ENCODE measurements around the gene DNAI2. TPM values are rescaled to one million over a fixed set of nuclear protein-coding genes. Genes with fewer than 3 reads are reported as not detected.
"Not testable (repeated sequence)": the region's sequence is repeated elsewhere in the genome, so short reads cannot be mapped to it uniquely, and the experiment has no call there.

The DNAI2 gene
- total RNA-seq, 4 donors from 2014 or later: not detected

DNA sequence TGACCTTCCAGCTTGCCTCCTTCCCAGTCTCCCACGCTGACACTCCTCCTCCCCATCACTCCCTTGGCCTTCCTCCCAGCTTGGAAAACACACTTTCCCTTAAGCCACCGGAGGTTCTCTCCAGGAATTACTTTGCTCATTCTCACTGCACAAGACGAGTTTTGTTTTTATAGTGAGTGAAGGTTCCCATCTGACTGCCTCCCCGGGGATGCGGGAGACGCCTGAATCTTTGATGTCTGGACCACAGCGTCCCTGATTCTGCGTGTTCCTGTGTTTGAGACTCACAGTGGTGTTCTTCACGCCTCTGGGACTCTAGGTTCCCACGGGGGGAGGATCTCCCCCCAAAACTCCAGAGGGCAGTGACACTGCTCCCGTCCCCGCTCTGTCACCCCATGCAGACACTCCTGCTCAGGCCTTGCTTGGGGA, 2.0 kb downstream of the DNAI2 start:
- H3K36me3 ChIP-seq: no peaks in the 10 kb centered on the region
- no peaks in the 10 kb centered on the region for H3K9me3 ChIP-seq
- H3K4me1 ChIP-seq: peaks cover 31% of the 10 kb centered on the region
- H3K27me3 ChIP-seq: peaks cover 24% of the 10 kb centered on the region
- H3K4me3 ChIP-seq: no peak overlapping the region
- TF ChIP-seq EP300 (IDR thresholded peaks at IDR 0.05): no peak
- TF ChIP-seq POLR2A (IDR thresholded peaks at IDR 0.05): no peak
- no peak for TF ChIP-seq POLR2AphosphoS5 (IDR thresholded peaks at IDR 0.05)
- no peak overlapping the region for H3K27ac ChIP-seq
- WGBS: 49% methylated on average over 12 of the region's 12 CpGs
- no peak for DNase-seq (ENCODE audit: low spot score in 2 of 2)

DNA sequence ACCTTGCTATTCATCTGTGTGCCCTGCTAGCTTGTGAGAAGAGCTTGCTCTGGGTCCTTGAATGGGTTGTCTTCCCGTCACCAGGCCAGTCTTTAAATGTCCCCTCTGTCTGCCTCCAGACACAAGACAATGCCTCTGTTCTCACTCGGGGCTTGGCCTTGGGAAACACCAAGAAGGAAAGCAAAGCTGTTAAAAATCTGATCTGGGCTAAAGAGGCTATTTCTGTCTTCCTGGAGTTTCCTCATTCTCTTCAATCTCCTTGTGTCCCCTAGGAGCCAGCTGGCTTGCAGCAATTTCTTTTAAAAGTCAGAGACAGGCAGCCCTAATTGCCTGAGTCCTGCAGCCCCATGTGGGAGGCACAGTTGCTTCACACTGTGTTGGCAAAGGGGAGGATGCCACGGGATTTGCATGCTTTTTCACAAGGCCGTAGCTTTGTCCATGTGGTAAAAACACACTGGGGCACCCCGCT, 2.5 kb downstream of the DNAI2 start:
- Histone ChIP-seq H3K9me3 (no peaks in the 10 kb centered on the region), H3K4me1 (peaks cover 31% of the 10 kb centered on the region), H3K27ac (no peak overlapping the region), H3K36me3 (no peaks in the 10 kb centered on the region), H3K4me3 (no peak overlapping the region), H3K27me3 (peaks cover 24% of the 10 kb centered on the region)
- TF ChIP-seq EP300 (IDR thresholded peaks at IDR 0.05) (no peak), POLR2AphosphoS5 (IDR thresholded peaks at IDR 0.05) (no peak), POLR2A (IDR thresholded peaks at IDR 0.05) (no peak)
- TF ChIP-seq, protein P1, sequence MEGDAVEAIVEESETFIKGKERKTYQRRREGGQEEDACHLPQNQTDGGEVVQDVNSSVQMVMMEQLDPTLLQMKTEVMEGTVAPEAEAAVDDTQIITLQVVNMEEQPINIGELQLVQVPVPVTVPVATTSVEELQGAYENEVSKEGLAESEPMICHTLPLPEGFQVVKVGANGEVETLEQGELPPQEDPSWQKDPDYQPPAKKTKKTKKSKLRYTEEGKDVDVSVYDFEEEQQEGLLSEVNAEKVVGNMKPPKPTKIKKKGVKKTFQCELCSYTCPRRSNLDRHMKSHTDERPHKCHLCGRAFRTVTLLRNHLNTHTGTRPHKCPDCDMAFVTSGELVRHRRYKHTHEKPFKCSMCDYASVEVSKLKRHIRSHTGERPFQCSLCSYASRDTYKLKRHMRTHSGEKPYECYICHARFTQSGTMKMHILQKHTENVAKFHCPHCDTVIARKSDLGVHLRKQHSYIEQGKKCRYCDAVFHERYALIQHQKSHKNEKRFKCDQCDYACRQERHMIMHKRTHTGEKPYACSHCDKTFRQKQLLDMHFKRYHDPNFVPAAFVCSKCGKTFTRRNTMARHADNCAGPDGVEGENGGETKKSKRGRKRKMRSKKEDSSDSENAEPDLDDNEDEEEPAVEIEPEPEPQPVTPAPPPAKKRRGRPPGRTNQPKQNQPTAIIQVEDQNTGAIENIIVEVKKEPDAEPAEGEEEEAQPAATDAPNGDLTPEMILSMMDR (IDR thresholded peaks at IDR 0.05): no peak
- DNase-seq (ENCODE audit: low spot score in 2 of 2): no peak
- 46% methylated on average over 5 of the region's 5 CpGs for WGBS

DNA sequence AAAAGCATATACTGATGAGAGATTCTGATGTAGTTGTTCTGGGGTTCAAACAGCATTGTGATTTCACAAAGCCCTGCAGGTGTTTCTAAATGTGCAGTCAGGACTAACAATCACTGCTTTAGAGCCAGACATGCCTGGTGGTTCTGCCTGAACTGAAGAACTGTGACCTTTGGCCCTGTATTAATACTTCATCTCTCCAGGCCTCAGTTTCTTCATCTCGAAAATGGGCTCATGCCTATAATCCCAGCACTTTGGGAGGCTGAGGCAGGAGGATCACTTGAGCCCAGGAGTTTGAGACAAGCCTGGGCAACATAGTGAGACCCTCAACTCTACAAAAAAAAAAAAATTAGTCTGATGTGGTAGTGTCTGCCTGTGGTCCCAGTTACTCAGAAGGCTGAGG, 3.9 kb downstream of the DNAI2 start:
- no peak overlapping the region for H3K4me3 ChIP-seq
- DNase-seq (ENCODE audit: low spot score in 2 of 2): no peak
- H3K4me1 ChIP-seq: peaks cover 34% of the 10 kb centered on the region
- peaks cover 24% of the 10 kb centered on the region for H3K27me3 ChIP-seq
- TF ChIP-seq POLR2AphosphoS5 (IDR thresholded peaks at IDR 0.05) (no peak), EP300 (IDR thresholded peaks at IDR 0.05) (no peak), POLR2A (IDR thresholded peaks at IDR 0.05) (no peak)
- TF ChIP-seq, protein P1 (IDR thresholded peaks at IDR 0.05): no peak
- no peak overlapping the region for H3K27ac ChIP-seq
- H3K36me3 ChIP-seq: no peaks in the 10 kb centered on the region
- H3K9me3 ChIP-seq: no peaks in the 10 kb centered on the region
- WGBS: 83% methylated on average over 1 of the region's 1 CpG

DNA sequence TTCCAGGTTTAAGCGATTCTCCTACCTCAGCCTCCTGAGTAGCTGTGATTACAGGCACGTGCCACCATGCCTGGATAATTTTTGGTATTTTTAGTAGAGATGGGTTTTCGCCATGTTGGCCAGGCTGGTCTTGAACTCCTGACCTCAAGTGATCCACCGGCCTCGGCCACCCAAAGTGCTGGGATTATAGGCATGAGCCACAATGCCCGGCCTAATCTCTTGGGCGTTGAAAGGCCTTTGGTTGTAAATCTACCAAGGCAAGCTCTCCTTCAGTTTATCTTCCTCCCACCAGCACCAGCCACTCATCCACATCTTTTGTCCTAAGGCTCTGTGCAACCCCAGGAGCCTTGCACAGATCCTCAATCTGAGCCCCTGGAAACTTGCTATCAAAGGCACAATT, 5.6 kb downstream of the DNAI2 start:
- H3K9me3 ChIP-seq; H3K4me3 ChIP-seq; H3K27ac ChIP-seq; DNase-seq (ENCODE audit: low spot score in 2 of 2); H3K36me3 ChIP-seq: not testable (repeated sequence)
- peaks cover 25% of the 10 kb centered on the region for H3K4me1 ChIP-seq
- 83% methylated on average over 7 of the region's 7 CpGs for WGBS
- H3K27me3 ChIP-seq: peaks cover 13% of the 10 kb centered on the region

DNA sequence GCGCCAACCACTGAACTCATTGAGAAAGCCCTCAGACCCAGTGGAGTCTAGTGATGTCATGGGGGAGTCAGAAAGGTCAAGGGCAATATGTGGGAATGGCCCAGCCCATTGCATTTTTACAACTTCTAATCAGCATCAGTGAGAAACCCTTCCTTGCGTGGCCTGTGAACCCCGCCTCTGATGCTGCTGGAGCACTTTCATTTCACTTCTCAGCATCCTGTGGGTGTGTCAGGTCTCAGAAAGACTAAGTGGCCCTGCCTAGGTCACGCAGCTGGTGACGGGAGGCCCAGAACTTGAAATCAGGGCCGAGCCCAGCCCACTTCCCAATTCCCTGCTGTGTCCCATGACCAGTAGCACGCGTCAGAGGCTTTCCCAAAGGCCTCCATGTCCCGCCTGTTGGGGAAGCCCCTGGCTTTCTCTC, 6.1 kb downstream of the DNAI2 start:
- DNase-seq (ENCODE audit: low spot score in 2 of 2): no peak
- Histone ChIP-seq H3K27me3 (peaks cover 8% of the 10 kb centered on the region), H3K36me3 (no peaks in the 10 kb centered on the region), H3K4me1 (peaks cover 21% of the 10 kb centered on the region), H3K9me3 (no peaks in the 10 kb centered on the region), H3K27ac (no peak overlapping the region), H3K4me3 (no peak overlapping the region)
- 72% methylated on average over 8 of the region's 9 CpGs for WGBS
- no peak for TF ChIP-seq POLR2AphosphoS5 (IDR thresholded peaks at IDR 0.05)
- no peak for TF ChIP-seq EP300 (IDR thresholded peaks at IDR 0.05)

- H3K36me3 ChIP-seq: no peaks in the 10 kb centered on the region
- no peak for TF ChIP-seq POLR2AphosphoS5 (IDR thresholded peaks at IDR 0.05)
- no peaks in the 10 kb centered on the region for H3K9me3 ChIP-seq
- no peak for DNase-seq (ENCODE audit: low spot score in 2 of 2)
- no peaks in the 10 kb centered on the region for H3K27me3 ChIP-seq
- peaks cover 5% of the 10 kb centered on the region for H3K4me1 ChIP-seq
- no peak overlapping the region for H3K27ac ChIP-seq
- WGBS: 95% methylated on average over 19 of the region's 20 CpGs
- no peak overlapping the region for H3K4me3 ChIP-seq
These were observed 7.8 kb downstream of the DNAI2 start for GRCh38 chr17:74281799-74282198.

DNA sequence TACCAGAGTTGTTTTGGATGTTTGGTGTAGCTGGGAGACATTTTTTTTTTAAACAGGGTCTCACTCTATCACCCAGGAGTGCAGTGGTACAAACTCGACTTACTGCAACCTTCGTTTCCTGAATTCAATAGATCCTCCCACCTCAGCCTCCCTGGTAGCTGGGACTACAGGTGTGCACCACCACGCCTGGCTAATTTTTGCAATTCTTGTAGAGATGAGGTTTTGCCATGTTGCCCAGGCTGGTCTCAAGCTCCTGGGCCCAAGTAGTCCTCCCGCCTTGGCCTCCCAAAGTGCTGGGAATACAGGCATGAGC, 8.2 kb downstream of the DNAI2 start:
- 93% methylated on average over 4 of the region's 4 CpGs for WGBS
- H3K27me3 ChIP-seq; H3K4me1 ChIP-seq; DNase-seq (ENCODE audit: low spot score in 2 of 2); H3K9me3 ChIP-seq; H3K36me3 ChIP-seq; H3K27ac ChIP-seq; H3K4me3 ChIP-seq: not testable (repeated sequence)

GRCh38 chr17:74282587-74283370, 8.7 kb downstream of the DNAI2 start:
- Histone ChIP-seq H3K27me3 (no peaks in the 10 kb centered on the region), H3K4me3 (no peak overlapping the region), H3K27ac (no peak overlapping the region), H3K36me3 (no peaks in the 10 kb centered on the region), H3K9me3 (no peaks in the 10 kb centered on the region), H3K4me1 (peaks cover 5% of the 10 kb centered on the region)
- no peak for DNase-seq (ENCODE audit: low spot score in 2 of 2)
- no peak for TF ChIP-seq POLR2A (IDR thresholded peaks at IDR 0.05)
- no peak for TF ChIP-seq POLR2AphosphoS5 (IDR thresholded peaks at IDR 0.05)
- WGBS: 45% methylated on average over 9 of the region's 9 CpGs
